ENCODE data around the gene UBE2E1.

Gene UBE2E1

DNA sequence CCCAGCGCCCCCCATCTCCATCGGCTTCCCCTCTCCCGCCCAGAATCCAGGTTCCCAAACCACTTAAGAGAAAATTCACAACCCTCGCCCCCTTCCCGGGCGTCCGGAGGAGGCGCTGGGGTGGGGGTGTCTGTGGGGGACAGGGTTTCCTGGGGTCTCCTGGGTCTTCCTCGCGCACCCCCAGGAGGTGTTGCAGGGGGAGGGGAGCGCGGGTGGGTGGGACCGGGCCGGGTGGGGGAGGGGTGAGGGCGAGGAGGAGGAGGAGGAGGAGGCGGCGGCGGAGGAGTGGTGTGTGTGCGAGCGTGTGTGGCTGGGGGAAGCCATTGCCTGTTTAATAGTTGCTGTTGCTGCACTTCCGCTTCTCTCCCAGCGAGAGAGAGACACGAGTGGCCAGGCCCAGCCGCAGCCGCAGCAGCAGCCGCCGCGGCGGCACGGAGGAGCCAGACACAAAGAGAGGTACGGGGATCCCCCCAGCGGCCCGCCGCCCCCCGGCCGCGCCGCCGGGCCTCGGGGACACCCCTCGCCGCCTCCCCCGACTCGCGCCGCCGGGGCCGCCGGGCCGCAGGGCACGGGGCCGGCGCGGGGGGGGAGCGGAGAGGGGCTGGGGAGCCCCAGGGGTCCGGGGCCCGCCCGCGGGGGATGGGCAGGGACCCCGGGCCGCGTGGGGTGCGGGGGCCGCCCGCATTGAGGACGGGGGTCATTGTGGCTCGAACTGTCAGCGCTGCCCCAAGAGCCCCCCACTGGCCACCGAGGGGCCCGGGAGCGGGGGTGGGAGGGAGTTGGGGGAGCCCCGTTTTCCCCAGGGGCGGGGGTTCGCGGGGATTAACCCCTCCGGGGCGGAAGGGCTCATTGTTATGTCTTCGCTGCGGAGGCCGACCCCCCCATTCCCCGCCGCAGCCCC lies at the start of gene UBE2E1:
UBE2E1 (plus strand) TSS at position 323 of the 901 bp plus-strand sequence. CDS start 1,315 bp downstream, outside the sequence.
- DNase-seq (ENCODE audit: low read depth), result peak; percentile 49

DNA sequence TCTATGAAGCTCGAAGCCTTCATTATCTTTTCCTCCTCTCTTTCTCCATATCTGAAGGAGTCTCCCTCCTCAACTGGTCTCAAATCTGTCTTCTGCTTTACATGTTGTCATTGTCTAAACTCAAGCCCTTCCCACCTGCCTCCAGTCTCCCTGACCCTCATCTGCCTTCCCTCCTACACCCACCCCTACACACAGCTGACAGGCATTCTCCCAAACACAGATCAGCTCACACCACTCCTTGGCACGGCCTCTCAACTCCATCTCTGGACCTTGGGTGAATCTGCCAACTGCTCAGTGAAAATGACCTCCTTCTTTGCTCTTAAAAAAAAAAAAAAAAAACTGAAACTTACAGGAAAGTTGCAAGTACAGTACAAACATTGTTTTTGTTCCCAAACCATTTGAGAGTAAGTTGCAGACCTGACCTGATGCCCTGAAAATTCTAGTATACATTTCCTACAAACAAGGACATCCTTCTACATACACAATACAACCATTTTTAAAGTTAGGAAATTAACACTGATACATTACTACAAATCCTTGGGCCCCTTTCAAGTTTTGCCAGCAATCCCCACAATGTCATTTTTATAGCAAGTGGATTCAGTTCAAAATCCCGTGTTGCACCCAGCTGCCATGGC lies 49.4 kb upstream of the UBE2E1 start:
- DNase-seq (ENCODE audit: low read depth), result no peak

DNA sequence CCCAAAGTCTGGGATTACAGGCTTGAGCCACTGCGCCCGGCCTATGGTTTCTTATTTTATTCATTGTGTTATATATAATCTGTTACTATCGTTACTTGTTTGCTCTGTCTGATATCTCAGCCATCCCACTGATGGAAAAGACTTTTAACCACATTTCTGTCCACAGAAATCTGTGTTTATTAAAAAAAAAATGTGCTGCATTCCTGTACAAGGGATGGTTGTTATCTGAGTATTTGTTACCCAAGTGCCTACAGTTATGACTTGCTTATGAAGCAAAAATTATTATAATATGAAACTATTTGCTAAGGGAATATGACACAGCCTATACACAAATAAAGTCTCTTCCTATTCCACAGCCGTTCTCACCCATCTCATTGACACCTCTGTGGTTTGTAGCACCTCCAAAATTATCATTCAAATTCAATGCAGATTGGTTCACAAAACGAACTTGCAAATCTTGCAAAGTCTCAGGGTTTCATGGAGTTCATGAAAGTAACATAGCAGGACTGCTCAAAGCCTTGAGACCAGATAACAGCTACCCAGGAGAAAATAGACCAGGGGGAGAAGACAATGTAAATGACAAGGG lies 47.4 kb upstream of the UBE2E1 start:
- DNase-seq (ENCODE audit: low read depth), result no peak

DNA sequence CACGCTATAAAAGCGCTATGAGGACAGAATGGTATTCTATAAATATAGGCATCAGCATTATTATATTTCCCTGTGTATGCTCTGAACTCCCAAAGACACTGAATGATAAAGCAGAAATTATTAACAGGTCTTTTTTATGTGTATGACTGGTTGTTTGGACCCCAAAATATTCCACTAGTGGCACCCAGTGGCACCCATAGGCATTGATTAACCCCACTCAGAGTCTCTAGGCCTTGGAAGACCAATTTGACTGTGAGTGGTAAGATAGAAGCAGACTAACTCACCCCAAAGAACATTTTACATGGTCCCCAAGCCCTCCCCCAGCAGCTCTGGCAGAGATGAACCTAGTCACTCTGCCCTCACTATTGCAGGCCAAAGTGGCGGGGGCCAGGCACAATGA lies 45.4 kb upstream of the UBE2E1 start:
- no peak for DNase-seq (ENCODE audit: low read depth)

DNA sequence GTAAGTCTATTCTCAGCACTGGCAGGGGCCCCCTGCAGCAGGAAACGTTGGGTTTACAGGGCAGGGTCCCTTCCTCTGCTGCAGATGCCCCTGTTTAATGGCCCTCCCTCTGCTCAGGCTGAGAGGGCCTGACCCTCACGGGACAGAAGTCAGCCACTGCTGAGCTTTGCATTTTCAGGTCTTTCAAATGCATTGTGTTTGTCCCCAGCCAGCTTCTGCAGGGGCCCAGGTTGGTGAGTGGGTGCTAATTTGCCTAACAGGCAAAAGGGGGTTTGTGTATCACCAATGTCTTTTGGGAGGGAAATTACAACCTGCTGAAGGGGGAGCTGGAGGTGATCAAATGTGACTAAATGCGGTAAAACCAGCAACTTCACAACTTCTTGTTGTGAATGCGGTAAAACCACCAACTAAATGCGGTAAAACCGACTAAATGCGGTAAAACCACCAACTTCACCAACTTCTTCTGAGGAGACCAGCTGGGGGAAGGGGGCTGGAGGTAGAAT lies 44.8 kb upstream of the UBE2E1 start:
- DNase-seq (ENCODE audit: low read depth), result no peak

DNA sequence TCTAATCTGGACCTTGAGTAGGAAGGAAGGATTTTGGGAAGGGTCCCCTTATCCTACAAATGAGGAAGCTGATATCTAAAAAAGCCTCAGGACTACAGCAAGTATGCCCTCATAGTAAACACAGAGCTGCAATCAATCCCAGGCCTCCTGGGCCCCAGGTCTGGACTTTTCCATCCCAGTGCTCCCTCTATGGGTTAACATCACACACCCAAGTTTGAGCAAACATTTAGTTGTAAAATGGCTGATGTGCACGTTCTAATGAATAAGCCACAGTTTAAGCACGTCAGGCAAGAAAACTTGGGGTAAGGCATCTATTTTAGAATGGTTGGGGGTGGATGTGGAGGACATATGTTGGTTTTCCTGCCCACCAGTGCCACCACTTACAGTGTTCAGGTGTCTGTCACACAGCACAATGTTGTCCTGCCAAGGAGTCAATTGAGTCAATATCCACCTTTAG lies 44.3 kb upstream of the UBE2E1 start:
- DNase-seq (ENCODE audit: low read depth), result no peak

DNA sequence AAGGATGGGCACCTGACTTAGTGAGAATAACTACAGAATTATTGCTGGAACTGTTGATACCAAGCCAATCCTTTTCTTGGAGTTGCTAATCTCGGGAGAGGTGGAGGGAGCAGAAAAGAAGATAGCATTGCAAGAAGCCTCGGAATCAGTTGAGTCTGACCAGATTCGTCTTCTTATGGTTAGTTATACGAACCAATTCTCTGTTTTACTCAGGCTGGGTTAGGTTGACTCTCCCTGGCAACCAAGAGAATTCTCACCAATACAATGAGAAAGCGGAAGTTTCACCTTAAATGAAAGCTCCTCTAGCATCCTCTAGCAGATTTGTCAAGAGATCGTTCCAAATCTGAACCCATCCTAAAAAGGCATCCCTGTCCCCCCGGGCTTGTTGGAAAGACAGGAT lies 43.5 kb upstream of the UBE2E1 start:
- no peak for DNase-seq (ENCODE audit: low read depth)

DNA sequence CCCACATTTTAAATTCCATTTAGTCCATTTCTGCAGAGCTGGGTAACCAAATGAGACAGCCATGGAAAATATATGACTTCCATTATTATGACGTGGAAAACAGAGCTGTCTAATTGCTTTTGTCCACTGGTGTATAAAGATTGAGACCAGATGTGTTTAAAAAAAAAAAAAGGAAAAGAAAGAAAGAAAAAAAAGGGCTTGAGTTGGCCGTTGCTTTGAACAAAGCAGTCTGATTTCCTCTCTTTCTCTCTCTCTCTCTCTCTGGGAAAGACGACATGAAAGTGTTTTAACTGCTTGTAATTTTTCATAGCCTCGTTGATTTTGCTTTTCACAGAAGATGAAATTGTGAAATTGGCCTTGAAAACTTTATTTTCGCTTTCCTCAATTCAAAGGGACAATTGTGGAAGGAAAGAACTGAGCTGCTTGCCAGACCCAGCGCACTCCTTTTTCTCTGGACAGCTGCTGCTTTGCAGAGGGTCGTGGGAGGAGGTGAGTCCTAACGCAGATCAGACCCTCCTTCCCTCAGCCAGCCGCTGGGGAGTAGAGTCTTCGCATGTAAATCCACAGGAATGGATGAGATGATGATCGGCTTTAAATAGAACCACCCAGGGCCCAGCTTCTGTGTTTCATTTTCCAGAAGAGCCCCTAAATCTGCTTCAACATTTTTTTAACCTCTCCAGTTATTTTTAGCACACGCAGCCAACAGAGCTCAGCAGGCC lies 42.8 kb upstream of the UBE2E1 start:
- DNase-seq (ENCODE audit: low read depth), result no peak

DNA sequence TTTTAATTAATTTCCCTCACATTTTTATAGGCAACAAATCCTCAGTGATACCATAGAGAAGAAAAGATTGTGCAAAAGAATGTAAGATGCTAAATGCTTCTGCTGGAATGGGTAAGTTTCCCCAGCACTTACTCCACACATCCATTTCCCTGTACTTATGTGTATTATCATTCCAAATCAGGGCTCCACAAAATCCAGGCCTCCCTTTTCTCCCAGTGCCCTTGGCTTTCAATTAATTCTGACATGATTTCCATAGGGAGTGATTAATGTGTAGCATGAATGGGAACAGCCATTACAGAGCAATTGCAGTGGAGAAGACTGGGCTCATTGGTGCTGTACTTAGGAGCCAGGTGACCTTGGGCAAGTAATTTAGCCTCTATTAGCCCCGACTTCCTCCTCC lies 41.3 kb upstream of the UBE2E1 start:
- no peak for DNase-seq (ENCODE audit: low read depth)

DNA sequence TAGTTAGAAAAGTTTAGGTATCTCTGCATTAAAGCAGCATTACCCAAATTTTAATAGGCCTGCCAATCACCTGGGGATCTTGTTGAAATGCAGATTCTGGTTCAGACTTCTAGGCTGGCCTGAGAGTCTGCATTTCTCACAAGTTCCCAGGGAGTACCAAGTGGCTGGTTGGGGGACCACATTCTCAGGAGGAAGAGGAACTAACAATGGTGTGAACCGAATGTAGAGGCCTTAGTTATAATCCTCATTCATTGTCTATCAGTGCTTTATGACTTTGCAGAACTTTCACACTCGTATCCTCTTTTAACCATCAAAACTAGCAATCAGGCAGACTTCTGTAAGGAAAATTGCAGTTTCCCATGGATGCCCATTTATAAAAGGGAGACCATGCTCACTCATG lies 38.2 kb upstream of the UBE2E1 start:
- DNase-seq (ENCODE audit: low read depth), result no peak

DNA sequence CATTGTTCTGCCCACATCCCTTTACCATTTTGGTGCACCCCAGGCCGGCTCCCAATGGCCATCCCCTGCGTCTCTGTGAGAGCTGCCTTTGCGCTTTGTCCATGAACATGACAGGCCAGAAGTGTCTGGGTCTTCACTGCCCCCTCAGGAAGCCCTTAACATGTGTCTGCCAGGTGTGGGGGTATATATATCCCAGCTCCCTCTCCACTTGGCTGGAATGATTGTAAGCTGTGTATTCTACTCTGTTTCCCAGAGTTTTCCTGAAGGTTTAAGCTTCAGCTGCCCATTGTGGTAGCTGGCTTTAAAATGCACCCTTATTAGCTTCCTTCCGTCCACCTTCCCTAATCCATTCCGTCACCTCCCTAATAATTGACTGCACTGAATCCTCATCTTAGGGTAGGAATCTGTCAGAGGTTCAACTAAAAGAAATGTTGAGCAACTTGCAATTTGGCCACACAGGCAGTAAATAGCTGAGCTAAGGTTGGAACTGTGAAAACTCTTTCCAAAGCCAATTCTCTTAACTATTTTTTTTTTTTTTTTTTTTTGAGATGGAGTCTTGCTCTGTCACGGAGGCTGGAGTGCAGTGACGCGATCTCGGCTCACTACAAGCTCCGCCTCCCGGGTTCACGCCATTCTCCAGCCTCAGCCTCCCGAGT lies 30.4 kb upstream of the UBE2E1 start:
- DNase-seq (ENCODE audit: low read depth), result no peak

DNA sequence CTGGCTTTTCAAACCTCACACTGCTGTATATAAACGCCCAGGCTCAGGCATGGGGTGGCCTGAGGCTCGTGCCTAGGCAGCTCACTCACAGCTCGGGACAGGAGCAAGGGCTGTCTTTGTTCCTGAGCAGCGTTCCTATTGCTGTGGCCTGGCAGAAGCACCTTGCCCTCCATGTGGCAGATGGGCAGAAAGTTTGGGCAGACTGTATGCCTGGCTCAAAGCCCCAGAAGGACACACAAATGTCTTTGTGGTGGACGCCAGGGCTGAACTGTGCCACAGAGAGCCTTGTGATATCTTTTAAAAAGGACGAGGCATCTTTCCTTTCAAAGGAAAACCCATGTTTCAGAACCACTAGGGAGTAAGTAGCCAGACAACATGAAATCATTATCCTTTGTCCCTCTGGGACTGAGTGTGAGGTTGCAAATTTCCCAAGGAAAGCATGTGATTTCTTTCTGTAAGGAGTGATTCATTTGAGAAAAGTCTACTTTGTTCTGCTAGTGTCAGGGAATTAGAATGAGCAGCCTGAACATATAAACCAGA lies 29.3 kb upstream of the UBE2E1 start:
- DNase-seq (ENCODE audit: low read depth), result no peak

DNA sequence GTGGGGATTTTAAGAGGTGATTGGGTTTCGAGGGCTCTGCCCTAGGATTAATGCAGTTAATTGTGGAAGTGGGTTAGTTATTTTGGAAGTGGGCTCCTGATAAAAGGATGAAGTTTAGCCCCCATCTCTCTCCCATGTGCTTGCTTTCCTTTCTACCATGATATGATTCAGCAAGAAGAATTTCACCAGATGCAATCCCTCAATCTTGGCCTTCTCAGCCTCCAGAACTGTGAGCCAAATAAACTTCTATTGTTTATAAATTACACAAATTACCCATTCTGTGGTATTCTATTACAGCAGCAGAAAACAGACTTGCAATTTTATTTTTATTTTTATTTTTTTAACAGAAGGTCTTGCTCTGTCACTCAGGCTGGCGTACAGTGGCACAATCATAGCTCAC lies 27.3 kb upstream of the UBE2E1 start:
- DNase-seq (ENCODE audit: low read depth), result no peak

DNA sequence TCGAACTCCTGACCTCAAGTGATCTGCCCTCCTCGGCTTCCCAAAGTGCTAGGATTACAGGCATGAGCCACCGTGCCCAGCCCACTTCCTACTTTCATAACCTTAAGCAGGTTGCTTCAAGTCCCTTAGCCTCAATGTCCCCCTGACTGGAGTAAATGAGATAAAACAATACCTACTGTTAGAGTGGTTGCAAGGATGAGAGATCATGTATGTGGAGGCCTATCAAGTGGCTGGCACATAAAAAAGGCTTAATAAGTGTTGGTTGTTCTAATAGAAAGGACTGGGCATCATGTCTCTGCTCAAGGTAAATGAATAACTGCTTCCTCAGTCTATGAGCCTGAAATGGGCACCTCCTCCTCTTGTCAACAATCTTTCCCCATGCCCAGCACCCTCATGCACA lies 25.9 kb upstream of the UBE2E1 start:
- DNase-seq (ENCODE audit: low read depth), result no peak

DNA sequence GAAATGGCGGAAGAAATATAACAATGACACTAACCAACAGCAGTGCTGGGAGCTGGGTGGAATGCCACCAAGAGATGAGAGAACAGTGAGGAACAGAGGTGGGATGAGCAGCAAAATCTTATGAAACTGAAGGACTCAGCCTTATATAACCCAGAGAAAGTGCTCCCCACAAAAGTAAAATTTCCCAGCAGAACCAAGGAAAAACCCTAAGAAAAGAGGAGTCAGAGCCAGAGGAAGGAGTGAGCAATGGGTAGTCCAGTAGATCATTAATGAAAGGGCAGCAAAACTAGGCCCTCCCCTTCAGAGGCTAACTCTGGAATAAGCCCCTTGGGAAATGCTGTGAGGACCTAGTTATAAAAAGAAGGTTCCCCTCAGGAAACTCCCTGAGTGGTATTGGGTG lies 24.7 kb upstream of the UBE2E1 start:
- DNase-seq (ENCODE audit: low read depth), result no peak

DNA sequence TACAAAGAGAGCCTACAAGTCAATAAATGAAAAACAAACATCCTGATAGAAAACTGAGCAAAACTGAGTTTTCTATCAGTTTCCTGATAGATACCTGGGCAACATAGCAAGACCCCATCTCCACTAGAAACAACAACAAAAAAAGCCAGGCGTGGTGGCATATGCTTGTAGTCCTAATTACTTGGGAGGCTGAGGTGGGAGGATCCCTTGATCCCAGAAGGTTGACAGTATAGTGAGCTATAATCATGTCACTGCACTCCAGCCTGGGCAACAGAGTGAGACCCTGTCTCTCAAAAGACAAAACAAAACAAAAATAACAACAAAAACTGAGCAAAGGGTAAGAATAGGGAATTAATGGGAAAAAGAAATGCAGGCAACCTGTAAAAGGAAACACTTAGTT lies 23.9 kb upstream of the UBE2E1 start:
- no peak for DNase-seq (ENCODE audit: low read depth)

DNA sequence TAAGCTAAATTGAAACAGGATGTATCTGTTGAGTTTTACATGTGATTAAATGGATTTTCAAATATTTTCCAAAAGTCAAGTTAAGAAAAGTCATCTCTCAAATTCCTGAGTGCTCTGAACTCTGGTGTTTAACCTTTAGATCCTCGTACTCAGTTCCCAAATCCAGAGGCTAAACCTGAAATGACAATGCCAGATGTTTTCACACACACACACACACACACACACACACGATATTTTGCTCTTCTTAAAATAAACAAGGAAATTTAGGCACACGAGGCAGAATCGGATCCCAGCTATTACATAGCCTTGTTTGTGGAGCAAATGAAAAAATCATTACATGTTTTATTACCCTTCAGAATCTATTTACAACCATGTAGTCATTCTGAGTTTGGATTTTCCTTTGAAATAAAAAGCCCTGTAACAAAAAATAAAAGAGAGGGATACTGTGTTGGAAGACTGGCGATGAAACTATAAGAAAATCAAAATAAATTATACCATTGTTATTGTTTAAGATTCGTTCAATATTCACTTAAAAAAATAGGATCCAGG lies 20.6 kb upstream of the UBE2E1 start:
- DNase-seq (ENCODE audit: low read depth), result no peak

DNA sequence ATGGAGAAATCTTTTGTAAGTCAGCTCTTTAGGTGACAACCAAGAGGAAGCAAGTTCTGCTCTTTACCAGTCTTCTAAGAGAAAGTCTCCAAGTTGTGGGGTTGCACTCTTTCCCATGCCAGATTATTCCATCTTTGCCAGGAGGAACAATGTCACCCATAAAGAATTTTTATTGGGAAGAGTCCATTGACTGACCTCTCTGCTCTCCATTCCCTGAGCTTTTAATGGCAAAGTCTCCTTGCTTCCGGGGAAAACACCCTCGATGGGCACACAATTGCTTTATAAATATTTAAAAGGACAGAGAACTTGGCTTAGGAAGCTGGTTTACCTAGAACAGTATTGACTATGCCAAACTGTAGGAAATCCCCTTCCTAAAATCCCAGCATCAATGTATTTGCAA lies 19.9 kb upstream of the UBE2E1 start:
- no peak for DNase-seq (ENCODE audit: low read depth)

DNA sequence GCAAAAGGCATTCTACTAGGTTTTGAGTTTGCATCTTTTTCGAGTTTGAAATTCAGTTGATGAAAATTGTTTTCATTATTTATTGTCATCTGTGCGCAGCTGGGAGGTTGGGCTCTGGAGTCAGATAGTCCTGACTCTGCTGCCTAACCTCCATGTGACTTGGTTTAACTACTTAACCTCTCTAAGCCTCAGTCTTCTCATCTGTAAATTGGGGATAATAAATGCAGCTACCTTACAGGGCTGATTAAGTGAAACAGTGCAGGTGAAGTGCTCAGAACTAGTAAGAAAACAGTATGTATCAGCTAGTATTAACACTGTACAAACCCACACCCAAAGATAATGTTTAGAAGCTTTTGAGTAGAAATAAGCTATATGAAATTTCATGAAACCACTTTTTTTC lies 14.1 kb upstream of the UBE2E1 start:
- DNase-seq (ENCODE audit: low read depth), result no peak

DNA sequence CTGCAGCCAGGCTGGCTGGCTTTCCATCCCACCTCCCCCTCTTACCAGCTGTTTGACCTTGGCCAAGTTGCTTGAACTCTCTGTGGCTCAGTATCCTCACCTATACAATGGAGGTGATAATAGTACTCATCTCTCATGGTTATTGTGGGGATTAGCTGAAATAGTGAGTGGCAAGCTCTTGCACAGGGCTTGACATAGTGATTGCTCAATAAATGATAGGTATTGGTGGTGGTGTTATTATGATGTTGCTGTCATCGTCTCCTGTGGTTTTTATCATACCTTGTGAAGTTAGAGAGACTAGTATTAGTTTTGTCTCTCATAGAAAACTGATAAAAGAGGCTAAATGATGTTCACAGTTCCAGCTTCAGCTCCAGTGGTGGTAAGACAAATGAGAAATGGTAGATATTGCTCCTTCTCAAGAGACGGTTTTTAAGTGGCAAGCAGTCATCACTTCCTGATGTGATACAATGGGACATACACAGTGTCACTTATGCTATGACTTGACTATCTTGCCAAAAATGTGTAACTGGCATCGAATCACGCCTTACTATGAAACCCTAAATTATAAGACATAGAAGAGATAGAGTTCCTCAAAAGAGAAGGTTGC lies 12.1 kb upstream of the UBE2E1 start:
- no peak for DNase-seq (ENCODE audit: low read depth)

DNA sequence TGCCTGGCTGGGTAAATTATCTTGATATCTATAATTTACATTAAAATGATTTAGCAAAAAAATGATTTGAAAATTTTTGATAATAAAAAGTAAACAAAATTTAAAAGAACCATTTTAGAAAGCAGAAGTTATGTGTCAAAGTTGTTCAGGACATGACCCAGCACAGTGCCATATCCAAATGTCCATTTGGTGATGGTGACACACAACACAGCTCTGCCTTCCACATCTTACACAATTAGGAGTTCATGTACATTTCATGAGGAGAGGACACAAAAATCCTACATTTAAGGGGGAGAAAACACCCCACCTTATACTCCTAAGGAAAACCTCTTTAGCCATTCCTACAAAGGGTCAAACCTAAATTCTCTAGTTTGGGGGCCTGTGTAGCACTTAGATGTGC lies 10.7 kb upstream of the UBE2E1 start:
- no peak for DNase-seq (ENCODE audit: low read depth)

Data from activated T-cell treated with anti-CD3 and anti-CD28 coated beads for 48 hours (primary cell).